EH (cell line): ENCODE results near the gene TRPC6.
"Not testable (repeated sequence)": the region's sequence is repeated elsewhere in the genome, so short reads cannot be mapped to it uniquely, and the experiment has no call there.

Experiments
- DNase-seq: peaks from one replicate; pipeline ENCODE4 v3.0.0-alpha.2; 2015; ENCODE audit warnings: low read depth

The TRPC6 gene

DNA sequence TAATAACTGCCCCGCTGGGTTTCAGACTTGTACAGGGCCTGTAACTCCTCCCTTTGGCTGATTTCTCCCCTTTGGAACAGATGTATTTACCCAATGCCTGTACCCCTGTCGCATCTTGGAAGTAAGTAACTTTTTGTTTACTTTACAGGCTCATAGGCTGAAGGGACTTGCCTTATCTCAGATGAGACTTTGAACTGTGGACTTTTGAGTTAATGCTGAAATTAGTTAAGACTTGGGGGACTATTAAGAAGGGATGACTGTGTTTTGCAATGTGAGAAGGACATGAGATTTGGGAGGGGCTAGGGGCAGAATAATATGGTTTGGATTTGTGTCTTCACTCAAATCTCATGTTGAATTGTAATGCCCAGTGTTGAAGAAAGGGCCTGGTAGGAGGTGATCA is 62.0 kb downstream of the TRPC6 start:
- no peak for DNase-seq

DNA sequence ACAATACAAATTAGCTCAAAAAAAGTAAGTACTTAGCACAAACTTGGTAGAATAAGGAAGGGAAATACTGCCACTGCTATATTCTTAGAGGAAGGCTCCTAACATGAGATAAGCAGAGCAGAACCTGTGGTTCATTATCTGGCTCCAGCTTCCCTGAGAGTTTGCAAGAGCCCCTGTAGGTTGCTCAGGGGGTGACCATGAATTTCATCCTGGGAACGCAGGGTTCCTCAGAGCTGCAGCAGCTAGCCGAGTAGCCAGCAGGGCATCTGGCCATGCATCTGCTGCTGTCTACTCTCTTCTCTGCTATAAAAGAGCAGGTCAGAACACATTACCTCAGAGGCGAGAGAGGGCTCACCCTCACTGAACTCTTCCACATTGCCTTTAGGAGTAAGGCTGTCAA is 67.3 kb downstream of the TRPC6 start:
- no peak for DNase-seq

DNA sequence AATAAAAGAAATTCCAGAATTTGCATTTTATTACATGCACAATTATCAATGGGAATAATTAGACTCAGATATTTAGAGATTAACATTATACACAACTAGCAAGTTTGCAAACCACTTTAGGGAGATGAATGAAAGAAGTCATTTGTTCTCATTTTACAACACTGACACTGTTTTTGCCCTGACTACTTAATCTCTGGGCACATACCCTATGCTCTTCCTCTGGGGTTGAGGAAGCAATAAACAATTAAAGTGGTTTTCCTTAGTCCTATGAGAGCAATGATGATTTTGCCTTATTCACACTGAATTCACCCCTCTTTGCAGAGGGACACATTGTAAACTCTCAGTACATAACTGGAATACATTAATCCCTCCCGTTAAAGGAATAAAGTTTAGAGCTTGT is 72.7 kb downstream of the TRPC6 start:
- DNase-seq: no peak

DNA sequence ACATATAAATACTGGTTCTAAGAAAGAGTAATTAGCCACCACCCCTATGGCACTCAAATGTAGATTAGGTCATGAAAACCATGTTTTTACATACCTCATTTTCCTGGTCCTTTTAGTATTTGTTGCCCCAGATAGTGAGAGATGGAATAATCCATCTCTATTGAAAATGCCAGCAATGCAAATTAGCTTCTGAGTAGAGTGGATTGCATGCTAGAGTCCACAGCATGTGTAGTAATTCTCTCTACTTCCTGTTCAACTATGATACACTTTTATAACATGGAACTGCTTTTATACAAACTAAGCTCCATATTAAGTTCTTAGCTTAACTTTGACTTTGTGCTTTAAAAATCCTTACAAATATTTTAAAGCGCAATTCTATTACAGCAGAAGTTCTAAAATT is 73.2 kb downstream of the TRPC6 start:
- no peak for DNase-seq

DNA sequence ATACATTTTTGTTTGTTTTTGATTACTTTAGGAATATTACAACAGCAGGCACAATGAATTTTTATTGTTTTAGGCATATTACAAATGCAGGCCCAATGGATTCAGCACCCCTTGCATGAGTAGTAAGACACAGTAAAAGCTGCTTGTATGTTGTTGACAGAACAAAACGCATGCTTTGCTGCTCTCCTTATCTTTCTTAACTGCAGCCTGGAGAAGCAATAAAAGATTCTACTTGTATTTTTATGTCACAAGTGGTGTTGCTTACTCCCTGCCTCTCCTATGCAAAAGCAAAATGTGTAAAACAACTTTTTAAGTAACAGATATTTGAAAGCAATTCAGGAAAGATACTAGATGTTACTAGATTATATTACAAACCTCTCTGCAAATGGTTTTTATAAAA is 73.9 kb downstream of the TRPC6 start:
- no peak for DNase-seq

DNA sequence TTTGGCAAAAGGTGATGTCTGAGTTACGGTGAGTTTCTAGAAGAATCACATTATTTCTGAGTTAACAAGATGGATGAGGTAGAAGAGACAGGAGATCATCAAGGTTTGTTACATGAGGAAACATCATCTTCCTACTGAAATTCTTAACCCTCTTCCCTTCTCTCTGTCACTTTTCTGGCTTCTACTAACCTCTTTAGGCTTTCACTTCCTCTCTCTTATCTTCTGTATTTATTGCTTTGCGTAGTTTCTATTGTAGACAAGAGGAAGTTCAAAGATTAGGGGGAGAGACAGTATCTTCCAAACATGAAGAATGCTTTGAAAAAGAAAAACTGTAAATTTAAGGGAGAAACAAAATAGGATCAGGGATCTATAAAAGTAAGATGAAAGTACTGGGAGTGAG is 75.4 kb downstream of the TRPC6 start:
- no peak for DNase-seq

DNA sequence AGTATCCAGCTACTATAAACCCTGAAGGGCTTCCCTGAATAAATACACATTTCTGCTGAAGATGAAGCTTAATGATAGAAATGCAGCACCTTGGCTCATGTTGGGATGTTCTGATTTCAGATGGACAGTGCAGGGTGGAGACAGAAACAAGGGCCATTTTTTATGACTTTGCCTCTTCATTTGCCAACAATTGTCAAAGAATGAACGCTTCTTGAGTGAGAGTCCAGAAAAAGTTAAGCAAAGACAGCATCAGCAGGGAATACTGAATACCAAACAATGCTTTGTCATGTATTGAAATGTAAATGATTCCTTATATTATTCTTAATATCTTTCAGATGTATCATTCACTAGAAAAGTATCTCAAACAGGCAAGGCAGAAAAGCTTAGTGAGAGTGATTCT is 84.9 kb downstream of the TRPC6 start:
- DNase-seq: no peak

DNA sequence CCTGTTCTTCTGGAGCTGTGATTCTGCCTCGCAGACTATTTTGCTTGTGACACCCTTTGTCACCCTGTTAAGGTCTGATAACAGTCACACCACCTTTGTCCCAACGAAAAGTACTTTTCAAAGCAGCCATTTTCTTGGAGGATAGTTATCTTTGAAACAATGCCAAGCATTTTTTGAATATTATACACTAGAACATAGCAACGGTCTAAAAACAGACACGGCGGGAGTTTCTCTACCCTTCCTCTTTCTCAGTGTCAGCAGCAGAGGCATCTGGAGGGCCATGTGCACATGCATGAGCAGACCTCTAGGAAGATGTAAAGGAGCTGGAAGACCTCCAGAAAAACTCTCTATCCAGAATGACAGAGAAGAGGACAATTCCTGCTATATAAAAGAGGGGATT is 86.5 kb downstream of the TRPC6 start:
- peak; percentile 13 for DNase-seq

DNA sequence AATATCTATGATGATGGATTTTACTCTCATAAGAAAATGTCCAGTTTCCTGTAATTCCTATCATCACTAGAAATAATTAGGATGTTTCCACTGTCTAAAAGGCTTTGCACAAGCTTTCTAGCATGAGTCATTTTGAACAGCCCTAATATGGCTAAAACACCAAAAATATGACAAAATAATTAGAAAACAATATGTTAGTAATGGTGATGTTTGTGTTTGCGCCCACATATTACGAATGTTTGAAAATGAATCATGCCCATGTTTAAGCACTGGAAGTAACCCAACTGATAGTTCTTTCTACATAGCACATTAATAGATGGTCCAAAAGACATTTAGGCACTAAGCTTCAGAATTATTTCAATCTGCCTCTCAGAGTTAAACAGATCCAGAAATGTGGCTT is 96.0 kb downstream of the TRPC6 start:
- DNase-seq: peak; percentile 88

DNA sequence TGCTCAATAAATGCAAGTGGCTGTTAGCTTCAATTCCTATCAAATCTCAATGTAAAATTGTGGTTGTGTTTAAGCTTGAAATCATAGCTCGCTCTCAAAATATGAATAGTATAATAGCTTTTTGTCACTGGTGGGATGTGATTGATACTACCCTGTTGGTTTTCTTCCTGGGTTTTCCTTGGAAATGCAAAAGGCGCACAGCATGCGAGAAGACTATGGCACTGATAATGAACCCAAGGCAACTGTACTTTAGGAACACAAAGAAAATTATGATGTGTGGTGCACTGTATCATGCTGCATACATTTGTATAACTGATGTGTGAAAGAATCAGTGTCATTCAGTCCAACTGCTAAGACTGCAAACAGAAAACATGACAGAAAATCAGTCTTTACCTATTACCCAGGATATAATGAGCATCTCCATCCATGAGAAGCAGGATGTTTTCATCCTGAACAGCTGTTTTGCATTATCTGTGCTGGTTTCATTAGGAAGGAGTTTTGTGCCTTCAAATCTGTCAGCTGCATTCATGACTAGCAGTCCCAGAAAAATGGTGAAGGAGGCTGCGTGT is 101.2 kb downstream of the TRPC6 start:
- peak; percentile 13 for DNase-seq

DNA sequence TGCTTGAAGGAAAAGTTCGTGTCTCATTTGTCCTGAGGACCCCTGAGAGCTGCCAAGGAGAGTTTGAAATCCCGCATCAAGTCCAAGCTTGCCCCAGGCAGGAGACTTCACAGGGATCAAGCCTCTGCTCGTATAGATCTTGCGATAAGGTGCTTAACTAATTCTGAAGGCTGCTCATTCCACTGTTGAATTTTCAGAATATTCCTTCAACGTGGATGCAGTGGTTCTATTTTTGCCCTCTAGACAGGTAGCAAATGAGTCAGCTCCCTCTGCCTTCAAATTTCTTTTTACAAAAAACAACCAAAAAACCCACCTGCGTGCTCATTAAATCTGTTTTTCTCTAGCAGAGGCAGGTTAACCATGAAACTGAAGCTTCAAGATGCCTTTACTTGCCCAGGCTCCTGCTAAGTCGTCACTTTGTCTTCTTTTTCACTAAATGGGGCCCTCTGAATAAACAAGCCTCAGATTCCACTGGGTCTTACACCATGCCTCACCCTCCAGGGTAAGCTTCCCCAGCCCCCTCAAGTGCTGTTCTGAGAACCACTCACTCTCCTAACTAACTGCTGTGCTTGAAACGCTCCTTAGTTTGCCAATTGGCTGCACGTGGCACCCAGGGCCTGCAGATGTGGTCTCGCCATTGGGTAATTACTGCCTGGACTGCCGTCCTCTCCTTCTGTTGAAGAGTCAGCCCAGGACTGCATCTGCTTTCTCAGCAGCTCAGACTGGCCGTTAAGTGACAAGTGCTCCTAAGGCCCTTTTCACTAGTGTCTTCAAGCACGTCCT is 105.0 kb downstream of the TRPC6 start:
- peak; percentile 32 for DNase-seq

DNA sequence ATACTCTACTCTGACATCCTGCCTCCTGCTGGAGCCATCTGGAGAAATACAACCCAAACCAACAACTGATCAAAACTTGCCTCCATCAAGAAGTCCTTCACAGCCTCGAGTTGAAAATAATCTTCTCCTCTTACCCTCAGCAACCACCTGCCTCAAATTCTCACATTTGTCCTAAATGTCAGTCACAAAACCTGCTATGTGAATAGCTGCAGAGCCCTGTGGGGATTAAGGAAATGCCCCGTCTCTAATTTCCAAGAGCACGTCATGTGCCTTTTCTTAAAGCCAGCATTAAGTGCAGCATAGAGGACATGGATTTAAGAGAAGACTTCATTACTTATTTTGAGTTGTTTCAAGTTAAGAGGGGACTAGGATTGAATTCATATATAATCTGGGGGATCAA is 105.9 kb downstream of the TRPC6 start:
- DNase-seq: no peak

DNA sequence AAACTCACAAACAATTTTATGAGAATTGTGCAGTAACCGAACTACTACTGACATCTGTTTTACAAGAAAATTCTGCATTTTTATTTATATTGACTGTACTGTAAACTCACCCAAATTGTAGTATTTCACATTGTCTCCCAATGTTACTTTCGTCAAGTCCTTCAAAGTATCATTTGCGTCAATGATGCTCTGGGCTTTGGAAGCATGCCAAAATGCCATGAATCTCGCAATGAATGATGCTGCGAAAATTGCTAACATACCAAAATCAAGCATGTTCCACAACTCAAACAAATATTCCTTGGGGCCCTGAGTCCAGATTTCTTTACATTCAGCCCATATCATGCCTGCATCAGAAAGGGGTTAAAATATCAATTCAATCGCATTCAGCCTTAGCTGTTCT is 107.6 kb downstream of the TRPC6 start:
- no peak for DNase-seq

DNA sequence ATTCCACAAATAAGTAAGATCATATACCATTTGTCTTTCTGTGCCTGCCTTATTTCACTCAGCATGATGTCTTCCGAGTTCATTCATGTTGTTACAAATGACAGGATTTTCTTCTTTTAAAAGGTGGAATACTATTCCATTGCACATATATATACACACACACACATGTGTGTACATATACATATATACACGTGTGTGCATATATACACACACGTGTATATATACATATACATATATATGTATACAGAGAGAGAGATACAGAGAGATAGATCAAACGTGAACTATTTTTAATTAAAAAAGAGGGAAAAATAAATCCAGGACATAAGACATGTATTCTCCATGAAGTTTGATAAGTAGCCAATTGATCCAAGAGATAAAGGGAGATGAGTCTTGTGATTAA is 108.1 kb downstream of the TRPC6 start:
- no peak for DNase-seq

DNA sequence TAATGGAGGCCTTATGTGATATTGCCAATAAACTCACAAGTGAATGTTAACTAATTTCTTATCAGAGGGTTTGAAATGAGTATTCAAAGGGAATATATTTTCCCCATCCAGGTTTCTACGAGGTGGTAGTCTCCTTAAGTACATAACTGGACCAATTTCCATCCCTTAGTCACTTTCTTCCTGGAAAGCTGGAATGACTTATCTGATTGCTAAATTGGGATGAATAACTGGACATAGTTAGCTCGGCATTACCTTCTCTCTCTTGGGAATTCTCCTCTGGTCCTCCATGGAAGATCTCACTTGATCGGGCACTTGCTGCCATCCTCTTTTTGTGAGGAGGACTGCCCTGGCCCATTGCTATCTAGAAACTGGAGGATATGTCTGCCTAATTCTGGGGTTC is 109.1 kb downstream of the TRPC6 start:
- DNase-seq: no peak

DNA sequence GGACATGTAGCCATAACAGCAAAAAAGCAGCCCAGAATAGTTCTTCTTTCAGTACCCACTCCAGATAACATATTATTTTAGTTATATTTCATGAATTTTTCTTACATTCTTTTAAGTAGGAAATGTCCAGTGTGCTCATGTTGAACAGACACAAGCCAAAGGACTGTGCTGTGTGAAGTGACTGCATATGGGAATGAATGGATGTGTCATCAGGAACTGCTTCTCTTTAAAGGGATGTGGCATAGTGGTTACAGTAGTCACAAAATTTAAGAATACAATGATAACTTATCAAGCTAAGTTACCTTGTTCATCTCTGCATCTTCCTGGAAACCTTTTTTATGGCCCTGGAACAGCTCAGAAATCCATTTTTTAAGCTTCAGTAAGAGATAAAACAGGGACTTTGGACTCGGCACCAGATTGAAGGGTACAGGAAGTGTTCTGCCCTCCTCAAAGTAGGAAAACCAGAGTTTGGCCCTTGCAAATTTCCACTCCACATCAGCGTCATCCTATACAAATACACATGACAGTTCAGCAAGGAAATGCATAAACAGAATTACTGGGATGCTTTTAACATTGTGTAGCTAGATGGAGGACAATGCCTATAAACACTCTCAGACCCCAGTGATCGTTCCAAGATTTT is 112.8 kb downstream of the TRPC6 start:
- peak; percentile 67 for DNase-seq

DNA sequence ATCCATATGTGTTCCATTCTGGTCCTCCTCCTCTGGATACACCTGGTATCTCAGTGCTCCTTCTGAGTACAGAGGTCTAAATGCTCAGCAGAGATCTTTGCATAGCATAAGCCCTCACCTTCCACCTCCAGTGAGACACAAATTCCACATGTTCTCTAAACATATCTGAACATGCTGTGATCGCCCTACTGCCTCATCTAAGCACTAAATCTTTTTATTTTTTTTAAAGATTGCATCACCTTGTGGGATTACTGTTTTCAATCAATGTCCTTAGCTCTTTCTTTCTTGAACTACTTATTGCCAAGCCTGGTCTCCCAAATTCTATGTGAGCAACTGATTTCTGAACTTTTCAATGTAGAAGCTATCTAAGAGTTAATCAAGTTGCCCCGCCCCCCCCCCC is 113.4 kb downstream of the TRPC6 start:
- DNase-seq: no peak

DNA sequence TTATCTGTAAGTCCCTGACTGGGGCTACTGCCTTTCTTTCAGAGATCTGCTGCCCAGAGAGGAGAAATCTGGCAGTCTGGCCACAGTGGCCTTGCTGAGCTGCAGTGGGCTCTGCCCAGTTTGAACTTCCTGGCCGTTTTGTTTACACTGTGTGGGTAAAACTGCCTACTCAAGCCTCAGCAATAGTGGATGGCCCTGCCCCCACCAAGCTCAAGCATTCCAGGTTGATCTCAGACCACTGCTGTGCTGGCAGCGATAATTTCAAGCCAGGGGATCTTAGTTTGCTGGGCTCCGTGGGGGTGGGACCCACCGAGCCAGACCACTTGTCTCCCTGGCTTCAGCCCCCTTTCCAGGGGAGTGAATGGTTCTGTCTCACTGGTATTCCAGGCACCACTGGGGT is 117.5 kb downstream of the TRPC6 start:
- DNase-seq: peak; percentile 28

DNA sequence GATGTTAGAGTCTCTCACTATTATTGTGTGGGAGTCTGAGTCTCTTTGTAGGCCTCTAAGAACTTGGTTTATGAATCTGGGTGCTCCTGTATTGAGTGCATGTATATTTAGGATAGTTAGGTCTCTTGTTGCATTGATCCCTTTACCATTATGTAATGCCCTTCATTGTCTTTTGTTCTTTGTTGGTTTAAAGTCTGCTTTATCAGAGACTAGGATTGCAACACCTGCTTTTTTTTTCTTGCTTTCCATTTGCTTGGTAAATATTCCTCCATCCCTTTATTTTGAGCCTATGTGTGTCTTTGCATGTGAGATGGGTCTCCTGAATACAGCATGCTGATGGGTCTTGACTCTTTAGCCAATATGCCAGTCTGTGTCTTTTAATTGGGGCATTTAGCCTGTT is 119.4 kb downstream of the TRPC6 start:
- DNase-seq: not testable (repeated sequence)

DNA sequence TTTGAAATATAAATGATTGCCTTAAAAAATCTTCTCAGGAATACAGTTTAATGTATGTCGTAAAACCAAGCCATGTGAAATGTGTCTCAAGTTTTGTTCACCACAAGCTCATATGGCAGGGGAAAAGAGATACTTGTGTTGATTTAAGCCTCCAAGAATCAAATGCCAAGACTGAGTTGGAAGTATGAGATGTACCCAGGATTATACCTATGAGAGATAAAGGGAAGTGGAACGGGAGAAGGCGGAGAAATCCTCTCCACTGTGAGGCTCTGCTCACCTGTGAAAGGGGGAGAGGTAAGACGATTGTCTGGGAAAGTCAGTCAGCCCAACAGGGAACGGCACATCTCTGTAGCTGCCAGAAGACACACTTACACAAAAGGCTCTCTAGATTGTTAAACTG is 124.8 kb downstream of the TRPC6 start:
- DNase-seq: no peak

DNA sequence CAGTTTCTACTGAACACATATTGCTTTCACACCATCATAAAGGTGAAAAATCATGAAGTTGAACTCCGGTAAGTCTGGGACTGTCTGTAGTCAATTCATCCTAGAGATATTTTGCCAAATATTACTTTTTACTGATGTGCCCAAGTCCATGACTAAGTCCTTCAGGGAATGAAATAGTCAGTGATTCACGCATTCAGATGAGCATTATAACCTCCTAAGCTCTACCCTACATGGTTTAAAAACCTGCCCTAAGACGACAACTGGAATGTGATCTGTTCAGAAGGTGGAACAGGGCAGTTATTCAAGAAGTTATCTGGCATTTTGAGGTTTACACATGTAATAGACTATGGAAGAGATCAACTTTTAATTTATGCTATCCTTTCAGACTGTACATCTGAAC is 125.6 kb downstream of the TRPC6 start:
- DNase-seq: peak; percentile 58

DNA sequence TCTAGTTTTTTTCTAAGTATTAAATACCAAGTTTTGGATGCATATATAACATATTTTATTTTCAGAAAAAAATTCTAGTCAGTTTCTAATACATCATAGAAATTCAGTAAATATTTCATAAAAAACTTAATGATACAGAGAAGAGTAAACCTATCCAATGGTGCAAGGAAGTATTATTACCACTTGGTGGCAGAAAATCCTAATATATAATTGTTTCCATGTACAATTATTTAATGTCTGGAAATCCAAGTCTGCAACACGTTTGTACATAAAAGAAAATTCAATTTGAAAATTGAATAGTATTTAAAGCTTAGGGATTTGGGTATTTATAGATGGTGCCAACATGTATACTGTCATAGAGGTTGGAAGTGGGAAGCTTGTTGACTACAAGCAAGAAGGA is 127.0 kb downstream of the TRPC6 start:
- DNase-seq: peak; percentile 50

DNA sequence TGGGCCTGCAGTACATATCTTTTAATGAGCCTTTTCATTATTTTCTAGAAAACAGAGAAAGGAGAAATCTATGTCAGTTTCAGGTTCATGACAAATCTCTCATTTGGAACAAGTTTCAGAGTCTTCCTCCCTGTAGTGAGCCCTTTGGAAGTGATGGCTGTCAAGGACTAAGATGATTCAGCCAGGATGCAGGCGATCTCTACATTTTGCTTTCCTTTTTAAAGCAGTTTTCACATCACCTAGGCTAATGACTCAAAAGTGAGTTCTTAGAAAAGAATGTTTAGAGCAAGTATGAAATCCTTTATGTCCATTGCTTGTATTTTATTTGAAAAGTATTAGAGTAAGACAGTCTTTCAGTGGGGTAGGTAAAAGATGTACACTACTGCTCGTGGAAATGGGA is 130.1 kb downstream of the TRPC6 start:
- DNase-seq: peak; percentile 59
